ENCODE measurements around the gene PACRG.
A peak's percentile ranks its signal among the peaks of the same experiment; 100 is the strongest.

PACRG gene

DNA sequence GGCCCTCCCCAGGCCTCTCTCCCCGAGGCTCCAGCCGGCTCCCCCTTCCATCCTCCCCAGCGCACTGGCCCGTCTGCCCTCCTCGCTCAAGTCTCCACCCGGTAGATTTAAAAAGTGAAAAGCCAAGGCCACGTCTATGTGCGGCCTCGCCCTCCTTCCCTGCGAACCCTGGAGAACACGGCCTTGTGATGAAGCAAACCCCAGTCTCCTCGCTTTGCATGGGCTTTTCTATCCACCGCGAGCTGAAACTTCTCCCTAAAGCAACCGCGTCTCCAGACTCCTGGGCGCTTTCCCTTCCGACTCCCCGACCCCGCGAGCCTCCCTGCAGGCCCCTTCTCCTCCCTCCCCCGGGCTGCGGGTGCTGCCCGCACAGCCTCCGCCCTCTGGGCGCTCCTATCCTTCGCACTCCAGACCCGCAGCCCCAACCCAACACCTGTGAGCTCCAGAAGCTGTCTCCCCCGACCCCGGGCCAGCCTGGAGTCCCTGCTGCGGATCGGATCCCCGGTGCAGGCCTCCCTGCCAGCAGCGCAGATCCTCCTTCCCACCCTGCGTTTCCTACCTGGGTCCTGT, 421.6 kb downstream of the PACRG start:
- Histone ChIP-seq H3K9me3 (ENCODE audit: insufficient read depth, low read length) (no peaks in the 10 kb centered on the region; the same call in 1 of the 2 replicates), H3K9ac (ENCODE audit: insufficient read length, low read depth) (no peak overlapping the region), H3K36me3 (ENCODE audit: insufficient read depth, insufficient read length, low read length) (no peaks in the 10 kb centered on the region), H3K4me3 (ENCODE audit: insufficient read length, low read depth) (no peak overlapping the region), H3K4me1 (ENCODE audit: insufficient read depth, insufficient read length) (no peaks in the 10 kb centered on the region), H3K27me3 (ENCODE audit: insufficient read depth, insufficient read length) (no peaks in the 10 kb centered on the region)
- DNase-seq (ENCODE audit: low read depth, low spot score), result no peak
- TF ChIP-seq ZNF274 (IDR thresholded peaks at IDR 0.05; ENCODE audit: low read depth, low read length), result no peak
- TF ChIP-seq YY1 (IDR thresholded peaks at IDR 0.05; ENCODE audit: insufficient read depth, insufficient read length), result no peak
- no peak for TF ChIP-seq SUZ12 (IDR thresholded peaks at IDR 0.05; ENCODE audit: extremely low read depth, insufficient read depth, insufficient read length)

DNA sequence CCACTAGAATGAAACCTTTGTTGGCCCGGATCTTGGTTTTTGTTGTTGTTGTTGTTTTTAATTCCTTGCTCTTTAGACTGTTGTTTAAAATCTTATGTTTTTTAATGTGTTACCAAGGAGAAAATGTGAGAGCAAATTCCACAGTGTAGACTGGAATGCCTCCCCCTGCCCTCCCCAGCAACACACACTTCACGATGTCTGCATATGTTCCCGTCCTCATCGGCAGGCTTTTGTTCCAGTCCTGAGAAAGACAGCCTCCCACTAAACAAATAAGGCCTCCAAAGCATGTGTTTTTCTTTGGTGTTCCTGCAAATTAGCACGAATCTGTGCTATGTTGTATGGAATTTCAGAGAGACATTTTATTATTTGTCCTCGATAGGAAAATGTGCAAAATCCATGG, 423.4 kb downstream of the PACRG start:
- H3K36me3 ChIP-seq (ENCODE audit: insufficient read depth, insufficient read length, low read length), result no peaks in the 10 kb centered on the region
- no peaks in the 10 kb centered on the region for H3K27me3 ChIP-seq (ENCODE audit: insufficient read depth, insufficient read length)
- H3K9me3 ChIP-seq (ENCODE audit: insufficient read depth, low read length), result no peaks in the 10 kb centered on the region; the same call in 1 of the 2 replicates
- TF ChIP-seq ZNF274 (IDR thresholded peaks at IDR 0.05; ENCODE audit: low read depth, low read length) (no peak), SUZ12 (IDR thresholded peaks at IDR 0.05; ENCODE audit: extremely low read depth, insufficient read depth, insufficient read length) (no peak), YY1 (IDR thresholded peaks at IDR 0.05; ENCODE audit: insufficient read depth, insufficient read length) (no peak)
- no peak overlapping the region for H3K4me3 ChIP-seq (ENCODE audit: insufficient read length, low read depth)
- no peaks in the 10 kb centered on the region for H3K4me1 ChIP-seq (ENCODE audit: insufficient read depth, insufficient read length)
- no peak overlapping the region for H3K9ac ChIP-seq (ENCODE audit: insufficient read length, low read depth)
- DNase-seq (ENCODE audit: low read depth, low spot score), result peak; percentile 9

DNA sequence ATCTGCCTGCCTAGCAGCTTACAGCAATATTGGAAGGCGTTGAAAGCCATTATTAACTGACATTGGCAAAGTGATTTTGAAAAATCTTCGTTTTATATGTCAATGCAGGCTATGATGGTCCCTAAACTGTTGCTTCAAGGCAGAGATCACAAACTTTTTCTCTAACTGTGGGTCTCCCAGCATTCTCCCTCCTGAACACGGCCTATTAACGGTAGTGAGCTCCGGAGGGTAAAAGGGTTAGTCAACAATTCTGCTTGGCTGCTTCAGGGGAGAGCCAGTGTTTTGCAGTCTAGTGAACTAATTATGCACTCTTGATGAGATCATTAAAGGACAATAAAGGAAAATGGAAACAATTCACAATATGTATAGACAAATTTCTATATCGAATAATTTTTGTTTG, 424.9 kb downstream of the PACRG start:
- Histone ChIP-seq H3K4me1 (ENCODE audit: insufficient read depth, insufficient read length) (no peaks in the 10 kb centered on the region), H3K27me3 (ENCODE audit: insufficient read depth, insufficient read length) (no peaks in the 10 kb centered on the region), H3K9me3 (ENCODE audit: insufficient read depth, low read length) (no peaks in the 10 kb centered on the region; the same call in 1 of the 2 replicates), H3K9ac (ENCODE audit: insufficient read length, low read depth) (no peak overlapping the region), H3K36me3 (ENCODE audit: insufficient read depth, insufficient read length, low read length) (no peaks in the 10 kb centered on the region), H3K4me3 (ENCODE audit: insufficient read length, low read depth) (no peak overlapping the region)
- TF ChIP-seq ZNF274 (IDR thresholded peaks at IDR 0.05; ENCODE audit: low read depth, low read length) (no peak), YY1 (IDR thresholded peaks at IDR 0.05; ENCODE audit: insufficient read depth, insufficient read length) (no peak), SUZ12 (IDR thresholded peaks at IDR 0.05; ENCODE audit: extremely low read depth, insufficient read depth, insufficient read length) (no peak)
- no peak for DNase-seq (ENCODE audit: low read depth, low spot score)

DNA sequence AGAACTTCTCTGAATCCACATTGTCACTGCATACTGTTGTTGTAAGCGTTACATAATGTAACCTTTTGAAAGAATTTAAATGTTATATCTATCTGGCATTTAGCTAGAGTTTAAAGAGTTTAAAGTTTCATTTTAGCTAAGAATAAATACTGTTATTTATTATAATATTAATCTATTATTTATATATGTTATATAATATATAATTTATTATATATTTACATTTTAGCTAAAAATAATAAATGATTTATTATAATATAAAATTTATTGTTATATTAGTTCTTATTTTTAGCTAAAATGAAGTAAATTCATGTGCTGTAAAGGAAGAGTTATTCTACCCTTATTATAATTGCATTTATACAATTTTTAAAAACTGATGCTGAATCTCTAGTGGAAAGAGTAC, 431.3 kb downstream of the PACRG start:
- TF ChIP-seq SUZ12 (IDR thresholded peaks at IDR 0.05; ENCODE audit: extremely low read depth, insufficient read depth, insufficient read length), result no peak
- no peak for TF ChIP-seq ZNF274 (IDR thresholded peaks at IDR 0.05; ENCODE audit: low read depth, low read length)
- TF ChIP-seq YY1 (IDR thresholded peaks at IDR 0.05; ENCODE audit: insufficient read depth, insufficient read length), result no peak
- DNase-seq (ENCODE audit: low read depth, low spot score), result no peak
- H3K27me3 ChIP-seq (ENCODE audit: insufficient read depth, insufficient read length), result no peaks in the 10 kb centered on the region
- H3K36me3 ChIP-seq (ENCODE audit: insufficient read depth, insufficient read length, low read length), result no peaks in the 10 kb centered on the region
- H3K4me1 ChIP-seq (ENCODE audit: insufficient read depth, insufficient read length), result peaks cover 4% of the 10 kb centered on the region
- H3K9me3 ChIP-seq (ENCODE audit: insufficient read depth, low read length), result no peaks in the 10 kb centered on the region
- no peak overlapping the region for H3K4me3 ChIP-seq (ENCODE audit: insufficient read length, low read depth)
- H3K9ac ChIP-seq (ENCODE audit: insufficient read length, low read depth), result no peak overlapping the region

DNA sequence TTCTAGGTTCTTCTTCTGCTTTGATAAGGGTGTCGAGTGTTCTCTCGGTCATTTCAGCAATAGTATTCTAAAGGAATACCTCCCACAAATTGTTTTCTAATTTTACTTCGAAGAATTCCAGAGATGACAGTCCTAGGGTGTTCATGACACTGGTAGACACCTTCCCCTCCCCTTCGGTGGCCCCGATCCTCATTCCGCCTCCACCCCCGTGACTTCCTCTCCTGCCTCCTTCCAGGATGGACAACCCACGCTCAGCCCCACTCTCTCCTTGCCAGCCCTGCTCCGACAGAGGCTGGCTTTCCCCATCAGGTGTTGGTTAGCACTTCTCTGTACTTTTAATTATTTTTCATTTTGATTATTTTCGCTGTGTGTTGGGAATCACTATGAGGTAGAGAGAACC, 431.9 kb downstream of the PACRG start:
- DNase-seq (ENCODE audit: low read depth, low spot score), result no peak
- Histone ChIP-seq H3K4me1 (ENCODE audit: insufficient read depth, insufficient read length) (peaks cover 4% of the 10 kb centered on the region), H3K27me3 (ENCODE audit: insufficient read depth, insufficient read length) (no peaks in the 10 kb centered on the region), H3K36me3 (ENCODE audit: insufficient read depth, insufficient read length, low read length) (no peaks in the 10 kb centered on the region), H3K9ac (ENCODE audit: insufficient read length, low read depth) (no peak overlapping the region), H3K4me3 (ENCODE audit: insufficient read length, low read depth) (no peak overlapping the region), H3K9me3 (ENCODE audit: insufficient read depth, low read length) (no peaks in the 10 kb centered on the region)
- TF ChIP-seq SUZ12 (IDR thresholded peaks at IDR 0.05; ENCODE audit: extremely low read depth, insufficient read depth, insufficient read length), result no peak
- TF ChIP-seq ZNF274 (IDR thresholded peaks at IDR 0.05; ENCODE audit: low read depth, low read length), result no peak
- TF ChIP-seq YY1 (IDR thresholded peaks at IDR 0.05; ENCODE audit: insufficient read depth, insufficient read length), result no peak

DNA sequence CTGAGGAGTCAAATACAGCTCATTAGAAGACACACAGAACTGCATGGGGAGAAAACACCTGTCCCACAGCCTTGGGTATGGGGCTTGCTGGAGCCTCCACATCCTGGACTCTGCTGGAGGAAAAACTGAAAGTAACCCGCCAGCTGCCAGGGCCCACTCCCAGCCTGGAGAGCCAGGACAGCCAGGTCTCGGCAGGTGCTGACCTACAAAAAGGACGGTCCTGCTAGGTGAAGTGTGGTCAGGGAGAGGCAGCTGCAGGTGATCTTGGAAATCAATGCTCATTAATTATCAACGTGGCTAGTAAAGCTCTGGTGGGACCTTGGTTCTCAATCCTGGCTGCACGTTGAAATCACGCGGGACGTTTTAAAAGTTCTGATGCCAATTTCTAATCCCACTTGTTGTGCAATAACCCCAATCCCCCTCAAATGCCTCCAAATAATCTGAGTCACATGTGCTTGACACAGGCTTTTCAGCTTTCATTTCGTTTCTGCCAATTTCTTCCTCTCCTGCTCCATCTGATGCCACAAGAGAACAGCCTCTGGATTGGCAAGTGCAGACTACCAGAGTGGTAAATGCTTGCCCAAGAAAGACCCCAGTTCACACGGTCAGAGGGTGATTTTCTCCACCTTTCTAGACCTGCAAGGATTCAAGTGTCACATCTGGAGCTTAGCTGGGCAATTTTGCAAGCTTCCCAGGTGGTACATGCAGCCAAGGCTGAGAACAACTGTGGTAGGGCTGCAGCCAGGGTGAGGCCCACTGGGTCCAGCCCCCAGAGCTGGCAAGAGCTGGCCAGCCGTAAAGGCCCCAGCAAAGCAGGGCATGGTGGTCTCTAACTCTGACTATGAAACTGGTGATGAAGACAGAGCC, 434.5 kb downstream of the PACRG start:
- no peak for DNase-seq (ENCODE audit: low read depth, low spot score)
- H3K36me3 ChIP-seq (ENCODE audit: insufficient read depth, insufficient read length, low read length), result no peaks in the 10 kb centered on the region
- no peaks in the 10 kb centered on the region for H3K9me3 ChIP-seq (ENCODE audit: insufficient read depth, low read length)
- H3K9ac ChIP-seq (ENCODE audit: insufficient read length, low read depth), result no peak overlapping the region
- TF ChIP-seq SUZ12 (IDR thresholded peaks at IDR 0.05; ENCODE audit: extremely low read depth, insufficient read depth, insufficient read length), result no peak
- no peak for TF ChIP-seq YY1 (IDR thresholded peaks at IDR 0.05; ENCODE audit: insufficient read depth, insufficient read length)
- TF ChIP-seq ZNF274 (IDR thresholded peaks at IDR 0.05; ENCODE audit: low read depth, low read length), result no peak
- no peak overlapping the region for H3K4me3 ChIP-seq (ENCODE audit: insufficient read length, low read depth)
- H3K27me3 ChIP-seq (ENCODE audit: insufficient read depth, insufficient read length), result no peaks in the 10 kb centered on the region
- peaks cover 4% of the 10 kb centered on the region for H3K4me1 ChIP-seq (ENCODE audit: insufficient read depth, insufficient read length)

DNA sequence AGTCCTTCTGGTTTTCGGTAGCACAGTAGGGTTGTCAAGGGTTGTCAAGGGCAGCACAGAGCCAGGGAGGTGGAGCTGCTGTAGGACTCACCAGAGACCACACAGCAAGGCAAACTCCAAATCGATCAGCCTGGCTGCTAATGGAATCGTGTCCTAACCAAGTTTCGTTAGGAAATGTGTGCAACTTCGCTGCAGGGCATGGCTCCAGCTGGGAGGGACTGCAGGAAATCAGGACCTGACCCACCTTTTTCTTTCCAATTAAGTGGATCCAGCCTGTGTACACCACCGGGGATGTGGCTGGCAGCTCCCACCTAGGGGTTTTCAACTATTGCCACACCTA, 435.1 kb downstream of the PACRG start:
- TF ChIP-seq YY1 (IDR thresholded peaks at IDR 0.05; ENCODE audit: insufficient read depth, insufficient read length) (no peak), ZNF274 (IDR thresholded peaks at IDR 0.05; ENCODE audit: low read depth, low read length) (no peak), SUZ12 (IDR thresholded peaks at IDR 0.05; ENCODE audit: extremely low read depth, insufficient read depth, insufficient read length) (no peak)
- DNase-seq (ENCODE audit: low read depth, low spot score), result no peak
- Histone ChIP-seq H3K9ac (ENCODE audit: insufficient read length, low read depth) (no peak overlapping the region), H3K36me3 (ENCODE audit: insufficient read depth, insufficient read length, low read length) (no peaks in the 10 kb centered on the region), H3K9me3 (ENCODE audit: insufficient read depth, low read length) (no peaks in the 10 kb centered on the region), H3K27me3 (ENCODE audit: insufficient read depth, insufficient read length) (no peaks in the 10 kb centered on the region), H3K4me1 (ENCODE audit: insufficient read depth, insufficient read length) (peaks cover 4% of the 10 kb centered on the region), H3K4me3 (ENCODE audit: insufficient read length, low read depth) (no peak overlapping the region)

Data from NT2/D1 (cell line).